GM23338 (cell line): ENCODE results near the gene PPIC. TPM values are rescaled to one million over a fixed set of nuclear protein-coding genes. Genes with fewer than 3 reads are reported as not detected.
A peak's percentile ranks its signal among the peaks of the same experiment; 100 is the strongest.

ENCODE experiments used
- ATAC-seq: fragments of 200-7000 bp; cut with Tn5 transposase; 3 replicates; pipeline ENCODE4 v1.9.1; 2020
- DNase-seq: peaks from one replicate; pipeline ENCODE4 v3.0.0-alpha.2; 2015; ENCODE audit warnings: low spot score
- H2AFZ ChIP-seq: fragments of 200-600 bp; sonication (generic); 2 replicates; pipeline ENCODE4 v1.8.0; 2016; ENCODE audit warnings: antibody characterized with exemption, mild to moderate bottlenecking, moderate library complexity
- H3F3A ChIP-seq: fragments of 200-600 bp; sonication (generic); replicated peaks from 2 replicates; pipeline ENCODE4 v1.8.0; 2017; ENCODE audit warnings: antibody characterized with exemption, mixed run types, low read depth
- H3K27ac ChIP-seq: fragments of 200-600 bp; sonication (generic); 2 replicates; pipeline ENCODE4 v1.6.1; 2016; ENCODE audit warnings: low read depth
- H3K27me3 ChIP-seq: fragments of 200-600 bp; sonication (generic); 2 replicates; pipeline ENCODE4 v1.8.0; 2016; ENCODE audit warnings: mild to moderate bottlenecking, mixed run types, moderate library complexity; ENCODE audit not compliant: insufficient read depth
- H3K36me3 ChIP-seq: fragments of 200-600 bp; sonication (generic); 2 replicates; pipeline ENCODE4 v1.8.0; 2016; ENCODE audit warnings: mild to moderate bottlenecking; ENCODE audit not compliant: insufficient read depth
- H3K4me1 ChIP-seq: fragments of 200-600 bp; sonication (generic); 2 replicates; pipeline ENCODE4 v1.8.0; 2016; ENCODE audit warnings: mild to moderate bottlenecking, moderate library complexity; ENCODE audit not compliant: insufficient read depth
- H3K4me2 ChIP-seq: fragments of 200-600 bp; sonication (generic); 2 replicates; pipeline ENCODE4 v1.7.1; 2017; ENCODE audit warnings: mixed run types
- H3K4me3 ChIP-seq: fragments of 200-600 bp; sonication (generic); 2 replicates; pipeline ENCODE4 v1.6.1; 2016; ENCODE audit warnings: mixed run types
- H3K79me2 ChIP-seq: fragments of 200-600 bp; sonication (generic); replicated peaks from 2 replicates; pipeline ENCODE4 v1.8.0; 2017; ENCODE audit warnings: mild to moderate bottlenecking; ENCODE audit not compliant: insufficient read depth
- H3K9me2 ChIP-seq: fragments of 200-600 bp; sonication (generic); 2 replicates; pipeline ENCODE4 v1.8.0; 2017; ENCODE audit not compliant: insufficient read depth
- H4K20me1 ChIP-seq: fragments of 200-600 bp; sonication (generic); replicated peaks from 2 replicates; pipeline ENCODE4 v1.8.0; 2017; ENCODE audit warnings: mild to moderate bottlenecking; ENCODE audit not compliant: insufficient read depth
- H3K27ac Mint-ChIP-seq: 2 replicates; pipeline ENCODE4 v1.8.0; 2020; ENCODE audit warnings: inconsistent platforms, mild to moderate bottlenecking, moderate library complexity, mixed read lengths
- H3K27me3 Mint-ChIP-seq: 3 replicates; pipeline ENCODE4 v1.8.0; 2022; ENCODE audit warnings: low read depth, mild to moderate bottlenecking, moderate library complexity, mixed read lengths, inconsistent platforms; ENCODE audit not compliant: insufficient read depth, poor library complexity
- H3K36me3 Mint-ChIP-seq: 3 replicates; pipeline ENCODE4 v1.8.0; 2021; ENCODE audit warnings: low read depth, mild to moderate bottlenecking, inconsistent platforms, moderate library complexity, mixed read lengths
- H3K4me1 Mint-ChIP-seq: 3 replicates; pipeline ENCODE4 v1.8.0; 2020; ENCODE audit warnings: mild to moderate bottlenecking, inconsistent platforms, mixed read lengths
- H3K4me3 Mint-ChIP-seq: 3 replicates; pipeline ENCODE4 v1.8.0; 2021; ENCODE audit warnings: moderate library complexity, mild to moderate bottlenecking, inconsistent platforms, mixed read lengths
- H3K9me3 Mint-ChIP-seq: 3 replicates; pipeline ENCODE4 v1.8.0; 2020; ENCODE audit warnings: moderate library complexity, mild to moderate bottlenecking, inconsistent platforms, mixed read lengths
- EZH2phosphoT487 ChIP-seq: fragments of 200-600 bp; sonication (generic); IDR thresholded peaks from one replicate; pipeline ENCODE4 v1.8.1; 2018; ENCODE audit warnings: antibody characterized with exemption; ENCODE audit not compliant: unreplicated experiment
- JUNB ChIP-seq: IDR thresholded peaks from one replicate; pipeline ENCODE4 v1.6.1; 2016; ENCODE audit warnings: antibody characterized with exemption; ENCODE audit not compliant: unreplicated experiment
- NANOG ChIP-seq: IDR thresholded peaks from 2 replicates; pipeline ENCODE4 v1.6.1; 2016; ENCODE audit warnings: antibody characterized with exemption, borderline replicate concordance
- POLR2AphosphoS5 ChIP-seq: IDR thresholded peaks from 2 replicates; pipeline ENCODE4 v1.6.1; 2016; ENCODE audit warnings: antibody characterized with exemption, low read depth
- STAT1 ChIP-seq: IDR thresholded peaks from one replicate; pipeline ENCODE4 v1.6.1; 2016; ENCODE audit warnings: antibody characterized with exemption; ENCODE audit not compliant: unreplicated experiment
- polyA plus RNA-seq: library from polyadenylated mRNA; unstranded; fragments of >200 nt; fragmentation: Nextera tagmentation; extraction: Ambion mirVana; gene quantifications from 2 replicates; pipeline ENCODE4 v1.2.1, GENCODE V29; 2016
- total RNA-seq: library from RNA; depleted of rRNA; stranded (reverse); fragments of >200 nt; shearing (Covaris generic); gene quantifications from 2 replicates; pipeline ENCODE4 v1.2.3, GENCODE V29; 2014
- TF ChIP-seq, protein P1 (sequence below): IDR thresholded peaks from 2 replicates; pipeline ENCODE4 v1.6.1; 2016; ENCODE audit warnings: antibody characterized with exemption
- TF ChIP-seq, protein P2 (sequence below), 2 experiments: fragments of 200-600 bp in 1 of 2; sonication (generic) in 1 of 2; conservative IDR thresholded peaks; 2 replicates each; pipeline versions ENCODE4 v1.5.1 to v1.6.1; 2016 to 2017; ENCODE audit warnings: antibody characterized with exemption in 2 of 2, low read depth in 2 of 2, mild to moderate bottlenecking in 2 of 2, moderate library complexity in 1 of 2
- TF ChIP-seq, protein P3 (sequence below): IDR thresholded peaks from one replicate; pipeline ENCODE4 v1.6.1; 2018; ENCODE audit warnings: antibody characterized with exemption; ENCODE audit not compliant: unreplicated experiment

Gene PPIC
- total and polyA plus RNA-seq, 2 experiments from 2014 or later = 13.9 to 21.0 TPM

DNA sequence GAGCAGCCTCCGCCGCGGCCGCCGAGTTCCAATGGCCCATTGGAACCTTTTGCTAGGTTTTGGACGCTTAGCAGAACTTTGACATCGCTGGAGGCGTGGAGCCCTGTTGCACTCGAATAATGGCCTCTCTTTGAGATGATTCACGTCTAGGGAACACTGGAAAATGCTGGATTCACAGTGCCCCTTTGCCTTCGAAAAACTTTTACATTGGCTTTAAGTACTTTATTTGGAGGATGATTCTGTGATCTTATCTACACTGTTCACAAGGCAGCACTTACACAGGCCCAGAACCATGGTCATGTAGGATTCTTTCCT, 536 bp upstream of the PPIC start:
- peak overlapping the region; percentile 92 for H2AFZ ChIP-seq
- H3K27me3 ChIP-seq = peaks cover 50% of the 10 kb centered on the region

More for the DNA sequence above, 536 bp upstream of the PPIC start:
- no peak for DNase-seq
- H3K9me3 Mint-ChIP-seq = no peaks in the 10 kb centered on the region
- Histone ChIP-seq H3K4me2 (peak overlapping the region; percentile 97), H3K79me2 (no peaks in the 10 kb centered on the region), H3F3A (no peaks in the 10 kb centered on the region), H4K20me1 (no peaks in the 10 kb centered on the region; the same call in 1 of the 2 replicates), H3K36me3 (no peaks in the 10 kb centered on the region), H3K27ac (no peak overlapping the region), H3K4me3 (peak overlapping the region; percentile 85), H3K4me1 (peaks cover 17% of the 10 kb centered on the region), H3K9me2 (no peaks in the 10 kb centered on the region)
- H3K27ac Mint-ChIP-seq = no peak overlapping the region
- H3K36me3 Mint-ChIP-seq = no peaks in the 10 kb centered on the region; the same call in 2 of the 3 replicates
- H3K4me3 Mint-ChIP-seq = peak overlapping the region; percentile 84
- peaks cover 18% of the 10 kb centered on the region for H3K4me1 Mint-ChIP-seq
- TF ChIP-seq STAT1 = no peak
- TF ChIP-seq JUNB = no peak
- no peak for TF ChIP-seq POLR2AphosphoS5
- no peak for TF ChIP-seq EZH2phosphoT487
- TF ChIP-seq, protein P1, sequence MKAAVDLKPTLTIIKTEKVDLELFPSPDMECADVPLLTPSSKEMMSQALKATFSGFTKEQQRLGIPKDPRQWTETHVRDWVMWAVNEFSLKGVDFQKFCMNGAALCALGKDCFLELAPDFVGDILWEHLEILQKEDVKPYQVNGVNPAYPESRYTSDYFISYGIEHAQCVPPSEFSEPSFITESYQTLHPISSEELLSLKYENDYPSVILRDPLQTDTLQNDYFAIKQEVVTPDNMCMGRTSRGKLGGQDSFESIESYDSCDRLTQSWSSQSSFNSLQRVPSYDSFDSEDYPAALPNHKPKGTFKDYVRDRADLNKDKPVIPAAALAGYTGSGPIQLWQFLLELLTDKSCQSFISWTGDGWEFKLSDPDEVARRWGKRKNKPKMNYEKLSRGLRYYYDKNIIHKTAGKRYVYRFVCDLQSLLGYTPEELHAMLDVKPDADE = no peak
- no peak for TF ChIP-seq NANOG
- TF ChIP-seq, protein P2, sequence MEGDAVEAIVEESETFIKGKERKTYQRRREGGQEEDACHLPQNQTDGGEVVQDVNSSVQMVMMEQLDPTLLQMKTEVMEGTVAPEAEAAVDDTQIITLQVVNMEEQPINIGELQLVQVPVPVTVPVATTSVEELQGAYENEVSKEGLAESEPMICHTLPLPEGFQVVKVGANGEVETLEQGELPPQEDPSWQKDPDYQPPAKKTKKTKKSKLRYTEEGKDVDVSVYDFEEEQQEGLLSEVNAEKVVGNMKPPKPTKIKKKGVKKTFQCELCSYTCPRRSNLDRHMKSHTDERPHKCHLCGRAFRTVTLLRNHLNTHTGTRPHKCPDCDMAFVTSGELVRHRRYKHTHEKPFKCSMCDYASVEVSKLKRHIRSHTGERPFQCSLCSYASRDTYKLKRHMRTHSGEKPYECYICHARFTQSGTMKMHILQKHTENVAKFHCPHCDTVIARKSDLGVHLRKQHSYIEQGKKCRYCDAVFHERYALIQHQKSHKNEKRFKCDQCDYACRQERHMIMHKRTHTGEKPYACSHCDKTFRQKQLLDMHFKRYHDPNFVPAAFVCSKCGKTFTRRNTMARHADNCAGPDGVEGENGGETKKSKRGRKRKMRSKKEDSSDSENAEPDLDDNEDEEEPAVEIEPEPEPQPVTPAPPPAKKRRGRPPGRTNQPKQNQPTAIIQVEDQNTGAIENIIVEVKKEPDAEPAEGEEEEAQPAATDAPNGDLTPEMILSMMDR (conservative IDR thresholded peaks at IDR 0.05; ENCODE audit: low read depth in 2 of 2) = no peak
- TF ChIP-seq, protein P3, sequence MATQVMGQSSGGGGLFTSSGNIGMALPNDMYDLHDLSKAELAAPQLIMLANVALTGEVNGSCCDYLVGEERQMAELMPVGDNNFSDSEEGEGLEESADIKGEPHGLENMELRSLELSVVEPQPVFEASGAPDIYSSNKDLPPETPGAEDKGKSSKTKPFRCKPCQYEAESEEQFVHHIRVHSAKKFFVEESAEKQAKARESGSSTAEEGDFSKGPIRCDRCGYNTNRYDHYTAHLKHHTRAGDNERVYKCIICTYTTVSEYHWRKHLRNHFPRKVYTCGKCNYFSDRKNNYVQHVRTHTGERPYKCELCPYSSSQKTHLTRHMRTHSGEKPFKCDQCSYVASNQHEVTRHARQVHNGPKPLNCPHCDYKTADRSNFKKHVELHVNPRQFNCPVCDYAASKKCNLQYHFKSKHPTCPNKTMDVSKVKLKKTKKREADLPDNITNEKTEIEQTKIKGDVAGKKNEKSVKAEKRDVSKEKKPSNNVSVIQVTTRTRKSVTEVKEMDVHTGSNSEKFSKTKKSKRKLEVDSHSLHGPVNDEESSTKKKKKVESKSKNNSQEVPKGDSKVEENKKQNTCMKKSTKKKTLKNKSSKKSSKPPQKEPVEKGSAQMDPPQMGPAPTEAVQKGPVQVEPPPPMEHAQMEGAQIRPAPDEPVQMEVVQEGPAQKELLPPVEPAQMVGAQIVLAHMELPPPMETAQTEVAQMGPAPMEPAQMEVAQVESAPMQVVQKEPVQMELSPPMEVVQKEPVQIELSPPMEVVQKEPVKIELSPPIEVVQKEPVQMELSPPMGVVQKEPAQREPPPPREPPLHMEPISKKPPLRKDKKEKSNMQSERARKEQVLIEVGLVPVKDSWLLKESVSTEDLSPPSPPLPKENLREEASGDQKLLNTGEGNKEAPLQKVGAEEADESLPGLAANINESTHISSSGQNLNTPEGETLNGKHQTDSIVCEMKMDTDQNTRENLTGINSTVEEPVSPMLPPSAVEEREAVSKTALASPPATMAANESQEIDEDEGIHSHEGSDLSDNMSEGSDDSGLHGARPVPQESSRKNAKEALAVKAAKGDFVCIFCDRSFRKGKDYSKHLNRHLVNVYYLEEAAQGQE = no peak
- ATAC-seq = no peak
- H3K27me3 Mint-ChIP-seq = peaks cover 38% of the 10 kb centered on the region
